IMR-90 (cell line): ENCODE measurements around the gene PIKFYVE. TPM values are rescaled to one million over a fixed set of nuclear protein-coding genes. Genes with fewer than 3 reads are reported as not detected.

Source experiments
- ATAC-seq: fragments of 200-7000 bp; cut with Tn5 transposase; 2 replicates; pipeline ENCODE4 v1.9.1; 2020; ENCODE audit warnings: low read depth, mild to moderate bottlenecking, moderate library complexity
- BruUV-seq: library from RNA; stranded (reverse); fragments of 400-500 nt; replicated peaks from 2 replicates; lab custom pipeline; 2021; lab: Mats Ljungman, UMichigan
- CTCF ChIA-PET: fragments of 300-600 bp; formaldehyde crosslinking; extraction: SDS; loops from one replicate; lab custom pipeline; 2021; ENCODE audit warnings: antibody characterized with exemption; lab: Yijun Ruan, JAX
- POLR2A ChIA-PET: fragments of 300-600 bp; sonication (Branson Sonifier 250); formaldehyde crosslinking; loops from one replicate; lab custom pipeline; 2022; ENCODE audit warnings: antibody characterized with exemption; ENCODE audit not compliant: unreplicated experiment; lab: Charles Lee
- DNase-seq: peaks from one replicate; pipeline ENCODE4 v3.0.0; 2013
- H2AFZ ChIP-seq: replicated peaks from 2 replicates; pipeline ENCODE3; 2013; ENCODE audit warnings: low read length, mild to moderate bottlenecking; ENCODE audit not compliant: poor library complexity
- H2AK5ac ChIP-seq: 2 replicates; pipeline ENCODE4 v1.6.1; 2013; ENCODE audit warnings: low read depth, low read length, inconsistent platforms
- H2AK9ac ChIP-seq: replicated peaks from 2 replicates; pipeline ENCODE3; 2013; ENCODE audit warnings: mild to moderate bottlenecking, low read depth, low read length, moderate library complexity; ENCODE audit not compliant: poor library complexity
- H2BK120ac ChIP-seq: 2 replicates; pipeline ENCODE4 v1.6.1; 2013; ENCODE audit warnings: low read depth, low read length, inconsistent platforms
- H2BK15ac ChIP-seq: 3 replicates; pipeline ENCODE4 v1.6.1; 2013; ENCODE audit warnings: low read depth, low read length, inconsistent platforms
- H2BK20ac ChIP-seq: 2 replicates; pipeline ENCODE4 v1.6.1; 2013; ENCODE audit warnings: low read depth, mild to moderate bottlenecking, inconsistent platforms, low read length, moderate library complexity
- H2BK5ac ChIP-seq: 2 replicates; pipeline ENCODE4 v1.6.1; 2013; ENCODE audit warnings: mild to moderate bottlenecking, low read depth, low read length, inconsistent platforms; ENCODE audit not compliant: poor library complexity, severe bottlenecking
- H3K14ac ChIP-seq: replicated peaks from 2 replicates; pipeline ENCODE4 v1.6.1; 2013; ENCODE audit warnings: low read depth, low read length, inconsistent platforms
- H3K18ac ChIP-seq: 2 replicates; pipeline ENCODE4 v1.6.1; 2013; ENCODE audit warnings: low read depth, low read length, control low read depth
- H3K23ac ChIP-seq: 2 replicates; pipeline ENCODE4 v1.6.1; 2013; ENCODE audit warnings: low read depth, low read length, inconsistent platforms
- H3K27ac ChIP-seq: 2 replicates; pipeline ENCODE4 v1.5.1; 2013; ENCODE audit warnings: mild to moderate bottlenecking, control low read depth, low read length; ENCODE audit not compliant: insufficient read depth
- H3K27me3 ChIP-seq: 2 replicates; pipeline ENCODE4 v1.6.1; 2013; ENCODE audit warnings: low read length; ENCODE audit not compliant: control insufficient read depth, insufficient read depth
- H3K36me3 ChIP-seq: 2 replicates; pipeline ENCODE4 v1.6.1; 2013; ENCODE audit warnings: low read length, mixed read lengths; ENCODE audit not compliant: control insufficient read depth, insufficient read depth
- H3K4ac ChIP-seq: 2 replicates; pipeline ENCODE4 v1.6.1; 2013; ENCODE audit warnings: low read depth, low read length, inconsistent platforms
- H3K4me1 ChIP-seq: 2 replicates; pipeline ENCODE4 v1.6.1; 2013; ENCODE audit warnings: low read length, mixed read lengths; ENCODE audit not compliant: control insufficient read depth, insufficient read depth
- H3K4me2 ChIP-seq: 2 replicates; pipeline ENCODE4 v1.6.1; 2013; ENCODE audit warnings: low read depth, mild to moderate bottlenecking, control low read depth, low read length, moderate library complexity
- H3K4me3 ChIP-seq: 2 replicates; pipeline ENCODE4 v1.5.1; 2013; ENCODE audit warnings: low read depth, mild to moderate bottlenecking, control low read depth, low read length, moderate library complexity; ENCODE audit not compliant: insufficient read depth
- H3K56ac ChIP-seq: 2 replicates; pipeline ENCODE4 v1.6.1; 2013; ENCODE audit warnings: low read length, inconsistent platforms; ENCODE audit not compliant: insufficient read depth; ENCODE audit errors: extremely low read depth
- H3K79me1 ChIP-seq, 2 experiments: 2 replicates each; pipeline ENCODE4 v1.6.1; 2013; ENCODE audit warnings: low read length in 2 of 2, inconsistent platforms in 1 of 2, low read depth in 1 of 2
- H3K9ac ChIP-seq: 2 replicates; pipeline ENCODE4 v1.6.1; 2013; ENCODE audit warnings: low read depth, low read length, control low read depth
- H3K9me1 ChIP-seq: 2 replicates; pipeline ENCODE4 v1.6.1; 2013; ENCODE audit warnings: low read length, inconsistent platforms; ENCODE audit not compliant: insufficient read depth
- H3K9me3 ChIP-seq: 2 replicates; pipeline ENCODE4 v1.6.1; 2013; ENCODE audit warnings: low read length; ENCODE audit not compliant: control insufficient read depth, insufficient read depth
- H4K20me1 ChIP-seq: 2 replicates; pipeline ENCODE4 v1.6.1; 2013; ENCODE audit warnings: low read length, inconsistent platforms; ENCODE audit not compliant: insufficient read depth
- H4K5ac ChIP-seq: 2 replicates; pipeline ENCODE4 v1.6.1; 2013; ENCODE audit warnings: mild to moderate bottlenecking, low read depth, low read length, control low read depth
- H4K8ac ChIP-seq, 2 experiments: 2 replicates each; pipeline ENCODE4 v1.6.1; 2013; ENCODE audit warnings: low read depth in 2 of 2, low read length in 2 of 2, control low read depth in 1 of 2, inconsistent platforms in 1 of 2
- H4K91ac ChIP-seq: 2 replicates; pipeline ENCODE4 v1.6.1; 2013; ENCODE audit warnings: low read depth, low read length, inconsistent platforms; ENCODE audit not compliant: insufficient read depth
- ELK1 ChIP-seq: fragments of 150-350 bp; IDR thresholded peaks from 2 replicates; pipeline ENCODE4 v1.6.1; 2016; ENCODE audit warnings: low read depth, mild to moderate bottlenecking, low read length, moderate library complexity, borderline replicate concordance
- MAZ ChIP-seq: IDR thresholded peaks from 2 replicates; pipeline ENCODE4 v1.6.1; 2012; ENCODE audit warnings: low read depth, mild to moderate bottlenecking, low read length, improper control_type of control experiment, moderate library complexity, borderline replicate concordance
- RAD21 ChIP-seq: IDR thresholded peaks from 2 replicates; pipeline ENCODE4 v1.6.1; 2012; ENCODE audit warnings: low read length, improper control_type of control experiment
- WGBS, 2 experiments: methylation state at CpG; one replicate each; pipeline versions ENCODE4 v1.1.5 to v1.1.7; 2013; ENCODE audit warnings: missing lambda C conversion rate in 2 of 2; ENCODE audit not compliant: insufficient read length in 1 of 2; ENCODE audit errors: extremely low coverage in 2 of 2; 5-methylcytosine and 5-hydroxymethylcytosine counted together
- dilution Hi-C: fragments of 300-500 bp; cut with HindIII; formaldehyde crosslinking; loops from one replicate; pipeline ENCODE4 v1.14.3; 2018; ENCODE audit warnings: low sequenced_read_pairs; ENCODE audit not compliant: unreplicated experiment
- in situ Hi-C: fragments of 300-500 bp; cut with MboI; formaldehyde crosslinking; loops from 3 replicates; pipeline ENCODE4 v1.14.3; 2019; ENCODE audit warnings: low sequenced_read_pairs, inconsistent platforms, mixed read lengths
- intact Hi-C: fragments of 100-400 bp; cut with micrococcal nuclease; formaldehyde crosslinking; loops from 2 replicates; pipeline ENCODE4 v1.10.0; 2022
- polyA plus RNA-seq, 3 experiments: library from polyadenylated mRNA; depleted of rRNA; stranded (reverse); fragments of >200 nt; gene quantifications; 2 replicates each; pipeline ENCODE4 v1.2.3, GENCODE V29; 2012; ENCODE audit warnings: low replicate concordance in 1 of 3
- total RNA-seq: library from RNA; depleted of rRNA; stranded (reverse); fragments of >200 nt; gene quantifications from 2 replicates; pipeline ENCODE4 v1.2.3, GENCODE V29; 2012
- TF ChIP-seq, protein P1 (sequence below): fragments of 150-350 bp; IDR thresholded peaks from 2 replicates; pipeline ENCODE4 v1.6.1; 2017; ENCODE audit warnings: mild to moderate bottlenecking, antibody characterized with exemption, low read length, low read depth

PIKFYVE gene
- total and polyA plus RNA-seq, 2 of the 4 experiments (the other 2 are of a cell fraction) = 9.3 to 34.6 TPM

DNA sequence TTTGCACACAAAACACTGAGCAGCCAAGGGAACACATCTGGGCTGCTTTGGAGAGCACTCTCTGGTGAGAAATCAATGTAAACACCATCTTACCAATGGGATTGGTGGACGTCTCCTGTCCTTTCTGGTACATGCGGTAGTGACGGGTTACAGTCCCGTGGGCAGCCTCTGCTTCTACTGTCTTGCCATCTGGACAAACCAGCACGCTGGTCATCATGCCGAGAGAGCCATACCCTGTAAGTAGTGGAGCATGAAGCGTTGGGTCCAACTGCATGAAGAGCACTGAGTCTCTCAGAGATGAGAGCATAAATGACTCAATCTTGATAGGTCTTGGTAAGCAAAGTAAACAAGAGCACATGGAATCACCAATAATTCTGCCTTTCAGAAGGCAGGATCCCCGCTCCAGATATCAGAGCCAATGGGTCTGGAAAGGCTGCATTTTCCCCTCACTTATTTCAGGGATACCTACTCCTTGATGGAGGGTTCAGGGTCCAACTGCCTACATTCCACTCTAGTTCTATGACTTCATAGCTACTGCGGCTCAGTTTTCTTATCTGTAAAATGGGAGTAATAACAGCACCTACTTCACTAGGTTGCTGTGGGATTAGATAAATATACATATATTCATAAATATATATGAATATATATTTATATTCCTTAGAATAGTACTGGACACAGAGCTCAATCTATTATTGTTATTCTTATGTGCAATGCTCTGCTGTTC is 26.1 kb upstream of the PIKFYVE start:
- 100% methylated on average over 3 of the region's 9 CpGs; no CpG with 5 or more reads in 1 of the 2 experiments for WGBS, 2 experiments
- no peak overlapping the region for H2AK5ac ChIP-seq
- no peak overlapping the region for H2AK9ac ChIP-seq
- no peak overlapping the region for H3K56ac ChIP-seq
- no peaks in the 10 kb centered on the region for H3K9me3 ChIP-seq
- no peak overlapping the region for H3K27ac ChIP-seq
- no peak overlapping the region for H3K9ac ChIP-seq
- H2BK5ac ChIP-seq = no peak overlapping the region
- no peak overlapping the region for H4K91ac ChIP-seq
- no peaks in the 10 kb centered on the region for H3K79me1 ChIP-seq
- intact Hi-C loops = loop anchor here (5.0 kb wide), 1 partner anchor 1107 kb away; no protein-coding TSS in a partner anchor
- no peak overlapping the region for H3K4ac ChIP-seq
- no TSS peak for BruUV-seq
- no peaks in the 10 kb centered on the region for H3K4me1 ChIP-seq
- no peak overlapping the region for H2BK20ac ChIP-seq
- dilution Hi-C loops = no loop called here
- H3K9me1 ChIP-seq = no peaks in the 10 kb centered on the region
- H2AFZ ChIP-seq = no peak overlapping the region
- ChIA-PET CTCF (interaction anchor here (1.1 kb wide), 1 partner anchor 13 kb away, joined by 4 read pairs; no protein-coding TSS in a partner anchor), POLR2A (no interaction called here)
- TF ChIP-seq ELK1 = no peak
- no peak for TF ChIP-seq RAD21
- no peak for TF ChIP-seq MAZ
- TF ChIP-seq, protein P1, sequence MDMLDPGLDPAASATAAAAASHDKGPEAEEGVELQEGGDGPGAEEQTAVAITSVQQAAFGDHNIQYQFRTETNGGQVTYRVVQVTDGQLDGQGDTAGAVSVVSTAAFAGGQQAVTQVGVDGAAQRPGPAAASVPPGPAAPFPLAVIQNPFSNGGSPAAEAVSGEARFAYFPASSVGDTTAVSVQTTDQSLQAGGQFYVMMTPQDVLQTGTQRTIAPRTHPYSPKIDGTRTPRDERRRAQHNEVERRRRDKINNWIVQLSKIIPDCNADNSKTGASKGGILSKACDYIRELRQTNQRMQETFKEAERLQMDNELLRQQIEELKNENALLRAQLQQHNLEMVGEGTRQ = no peak
- H3K27me3 ChIP-seq = no peaks in the 10 kb centered on the region
- H4K8ac ChIP-seq = no peak overlapping the region
- no peak overlapping the region for H4K5ac ChIP-seq
- H2BK120ac ChIP-seq = no peak overlapping the region
- H4K20me1 ChIP-seq = no peaks in the 10 kb centered on the region
- no peak overlapping the region for H3K4me3 ChIP-seq
- H2BK15ac ChIP-seq = no peak overlapping the region
- in situ Hi-C loops = no loop called here
- peaks cover 16% of the 10 kb centered on the region for H3K36me3 ChIP-seq
- H3K23ac ChIP-seq = no peak overlapping the region
- no peak overlapping the region for H3K4me2 ChIP-seq
- no peak for DNase-seq
- no peak overlapping the region for H3K14ac ChIP-seq
- ATAC-seq = no peak
- no peak overlapping the region for H3K18ac ChIP-seq
